HEK293T (cell line): Measurements from ENCODE around the gene ATP2B2.

Experiments
- CTBP1 ChIP-seq: fragments of 450-650 bp; IDR thresholded peaks from 2 replicates; pipeline ENCODE4 v1.6.1; 2016; ENCODE audit warnings: borderline replicate concordance
- LEF1 ChIP-seq: fragments of 450-650 bp; IDR thresholded peaks from 2 replicates; pipeline ENCODE4 v1.6.1; 2017; ENCODE audit warnings: mild to moderate bottlenecking, borderline replicate concordance
- SP1 ChIP-seq: fragments of 450-650 bp; IDR thresholded peaks from 2 replicates; pipeline ENCODE4 v1.6.1; 2017

DNA sequence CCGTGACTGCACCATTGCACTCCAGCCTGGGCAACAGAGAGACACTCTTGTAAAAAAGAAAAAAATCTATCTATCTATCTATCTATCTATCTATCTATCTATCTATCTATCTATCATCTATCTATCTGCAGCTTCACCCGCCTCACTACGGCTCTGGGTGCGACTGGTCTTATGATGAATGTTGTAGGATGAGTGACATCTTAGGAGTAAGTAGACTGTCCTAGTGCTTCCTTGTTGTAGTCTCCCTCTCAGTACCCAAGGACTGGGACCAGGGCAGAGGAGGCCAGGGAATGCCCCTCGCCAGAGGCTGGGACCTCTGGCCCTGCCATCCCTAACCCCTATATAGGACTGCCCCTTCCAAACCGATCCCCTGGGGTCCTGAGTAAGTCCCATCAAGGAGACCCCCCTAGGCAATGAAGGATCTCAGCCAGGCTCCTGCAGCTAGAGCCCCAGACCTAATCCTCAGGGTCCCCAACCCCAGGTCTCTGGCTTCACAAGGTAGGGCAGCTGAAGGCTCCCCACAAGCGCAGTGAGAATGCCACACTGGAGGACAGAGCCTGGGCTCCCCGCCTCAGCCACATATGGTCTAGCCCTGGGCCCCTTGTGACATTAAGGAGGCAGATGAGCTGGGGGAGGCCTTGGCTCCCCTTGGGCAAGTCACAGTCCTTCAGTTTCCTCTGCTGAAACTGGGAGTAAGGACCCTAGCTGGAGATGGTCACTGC, 183.6 kb downstream of the ATP2B2 start:
- TF ChIP-seq LEF1 (no peak), CTBP1 (no peak), SP1 (no peak)
